K562 (cell line): Measurements from ENCODE around the gene ECHDC3. TPM values are rescaled to one million over a fixed set of nuclear protein-coding genes. Genes with fewer than 3 reads are reported as not detected.
A peak's percentile ranks its signal among the peaks of the same experiment; 100 is the strongest.

Source experiments
- ATF1 ChIP-seq, 2 experiments: fragments of 450-650 bp in 1 of 2; IDR thresholded peaks; 2 replicates each; pipeline ENCODE4 v1.6.1; 2016; ENCODE audit warnings: missing compliant biosample characterization in 1 of 2, missing genetic modification characterization in 1 of 2
- GABPB1 ChIP-seq: sonication (generic); formaldehyde crosslinking; IDR thresholded peaks from 2 replicates; pipeline ENCODE4 v1.8.0; 2022; ENCODE audit warnings: mild to moderate bottlenecking, missing genetic modification reagents
- HNRNPL ChIP-seq: fragments of 200-400 bp; formaldehyde crosslinking; IDR thresholded peaks from 2 replicates; pipeline ENCODE4 v1.6.1; 2017; ENCODE audit warnings: low read depth, mild to moderate bottlenecking, low read length
- L3MBTL2 ChIP-seq: fragments of 450-650 bp; IDR thresholded peaks from 2 replicates; pipeline ENCODE4 v1.6.1; 2016; ENCODE audit warnings: mild to moderate bottlenecking, moderate library complexity
- PRMT5 ChIP-seq: sonication (generic); formaldehyde crosslinking; IDR thresholded peaks from 2 replicates; pipeline ENCODE4 v1.5.0; 2020; ENCODE audit warnings: missing genetic modification reagents
- TRIM28 ChIP-seq: fragments of 450-650 bp; IDR thresholded peaks from 2 replicates; pipeline ENCODE4 v1.6.1; 2017
- ZBTB1 ChIP-seq: sonication (generic); formaldehyde crosslinking; IDR thresholded peaks from 2 replicates; pipeline ENCODE4 v1.8.1; 2023; ENCODE audit warnings: missing genetic modification reagents, low read depth, mild to moderate bottlenecking, borderline replicate concordance
- ZC3H4 ChIP-seq: sonication (generic); formaldehyde crosslinking; IDR thresholded peaks from 2 replicates; pipeline ENCODE4 v1.9.0; 2021; ENCODE audit warnings: missing genetic modification reagents, borderline replicate concordance
- ZNF282 ChIP-seq: sonication (generic); formaldehyde crosslinking; IDR thresholded peaks from 2 replicates; pipeline ENCODE4 v1.8.1; 2023; ENCODE audit warnings: missing genetic modification reagents
- polyA plus RNA-seq, 8 experiments: library from polyadenylated mRNA; depleted of rRNA in 4 of 8; stranded (reverse) in 5 of 8; unstranded in 3 of 8; fragments of >200 nt; fragmentation: Nextera tagmentation in 2 of 8; fragmentation: Illumina TruSeq in 1 of 8; extraction: Ambion mirVana in 2 of 8; extraction: Trizol in 1 of 8; gene quantifications; 2 replicates each; pipeline versions ENCODE4 v1.2.1 to v1.2.3, GENCODE V29; 2011 to 2014; ENCODE audit warnings: inconsistent platforms in 1 of 8, missing spikeins in 1 of 8
- total RNA-seq, 7 experiments: library from RNA; depleted of rRNA in 6 of 7; stranded (reverse); fragments of >200 nt in 6 of 7; fragmentation: Illumina TruSeq in 2 of 7; extraction: Trizol in 2 of 7; gene quantifications; 2 replicates each; pipeline versions ENCODE4 v1.2.1 to v1.2.3, GENCODE V29; 2011 to 2021; ENCODE audit warnings: low replicate concordance in 1 of 7
- TF ChIP-seq, protein P1 (sequence below): sonication (generic); formaldehyde crosslinking; IDR thresholded peaks from 2 replicates; pipeline ENCODE4 v1.8.1; 2023; ENCODE audit warnings: mild to moderate bottlenecking, missing genetic modification reagents, moderate library complexity
- TF ChIP-seq, protein P2 (sequence below), 3 experiments: fragments of 200-800 bp in 1 of 3; fragments of 250-450 bp in 1 of 3; fragments of 450-650 bp in 1 of 3; sonication (Bioruptor Pico) in 1 of 3; sonication (Bioruptor generic) in 1 of 3; formaldehyde crosslinking in 1 of 3; IDR thresholded peaks; 2 replicates each; pipeline versions ENCODE4 v1.6.1 to v1.8.0; 2016 to 2022; ENCODE audit warnings: mild to moderate bottlenecking in 2 of 3, missing genetic modification characterization in 2 of 3, missing compliant biosample characterization in 1 of 3, moderate library complexity in 1 of 3
- TF ChIP-seq, protein P3 (sequence below): sonication (generic); formaldehyde crosslinking; IDR thresholded peaks from 2 replicates; pipeline ENCODE4 v1.8.0; 2023; ENCODE audit warnings: mild to moderate bottlenecking, missing genetic modification reagents

Gene ECHDC3
- total and polyA plus RNA-seq, 9 of the 15 experiments (the other 6 are each of a cell fraction or from before 2014, with no cell fraction given) = 0.53 to 21.9 (median 15.7) TPM

DNA sequence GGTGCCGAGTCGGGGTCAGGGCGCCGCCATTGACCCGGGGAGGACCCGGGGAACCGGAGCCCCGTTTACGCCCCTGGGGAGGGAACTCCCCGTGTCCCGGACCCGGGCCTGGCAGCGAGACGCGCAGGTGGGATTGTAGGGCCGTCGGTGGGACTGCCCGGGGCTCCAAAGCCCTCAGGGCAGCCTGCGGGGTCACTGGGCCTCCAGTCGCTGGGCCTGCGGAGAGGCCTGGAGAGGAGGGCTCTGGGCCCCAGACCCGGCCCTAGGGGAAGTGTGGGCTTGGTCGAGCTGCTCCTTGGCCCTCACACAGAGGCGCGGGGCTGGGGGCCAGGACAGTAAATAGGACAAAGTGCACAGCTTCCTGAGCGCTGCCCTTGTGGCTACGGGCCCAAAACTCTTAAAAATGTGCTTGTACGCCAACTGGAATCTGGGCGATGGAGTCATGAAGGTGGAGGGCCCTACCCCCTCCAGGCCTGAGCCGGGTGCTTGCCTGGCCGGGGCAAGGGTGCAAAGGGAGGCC lies 657 bp downstream of the ECHDC3 start (continued):
- 0 out of 2 replicates have a peak, but pooled peaks have one; percentile 49 for TF ChIP-seq PRMT5 (CRISPR knock-in tag)
- TF ChIP-seq, protein P1, sequence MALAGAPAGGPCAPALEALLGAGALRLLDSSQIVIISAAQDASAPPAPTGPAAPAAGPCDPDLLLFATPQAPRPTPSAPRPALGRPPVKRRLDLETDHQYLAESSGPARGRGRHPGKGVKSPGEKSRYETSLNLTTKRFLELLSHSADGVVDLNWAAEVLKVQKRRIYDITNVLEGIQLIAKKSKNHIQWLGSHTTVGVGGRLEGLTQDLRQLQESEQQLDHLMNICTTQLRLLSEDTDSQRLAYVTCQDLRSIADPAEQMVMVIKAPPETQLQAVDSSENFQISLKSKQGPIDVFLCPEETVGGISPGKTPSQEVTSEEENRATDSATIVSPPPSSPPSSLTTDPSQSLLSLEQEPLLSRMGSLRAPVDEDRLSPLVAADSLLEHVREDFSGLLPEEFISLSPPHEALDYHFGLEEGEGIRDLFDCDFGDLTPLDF (CRISPR knock-in tag) = 0 out of 2 replicates have a peak, but pooled peaks have one; percentile 32
- TF ChIP-seq, protein P2, sequence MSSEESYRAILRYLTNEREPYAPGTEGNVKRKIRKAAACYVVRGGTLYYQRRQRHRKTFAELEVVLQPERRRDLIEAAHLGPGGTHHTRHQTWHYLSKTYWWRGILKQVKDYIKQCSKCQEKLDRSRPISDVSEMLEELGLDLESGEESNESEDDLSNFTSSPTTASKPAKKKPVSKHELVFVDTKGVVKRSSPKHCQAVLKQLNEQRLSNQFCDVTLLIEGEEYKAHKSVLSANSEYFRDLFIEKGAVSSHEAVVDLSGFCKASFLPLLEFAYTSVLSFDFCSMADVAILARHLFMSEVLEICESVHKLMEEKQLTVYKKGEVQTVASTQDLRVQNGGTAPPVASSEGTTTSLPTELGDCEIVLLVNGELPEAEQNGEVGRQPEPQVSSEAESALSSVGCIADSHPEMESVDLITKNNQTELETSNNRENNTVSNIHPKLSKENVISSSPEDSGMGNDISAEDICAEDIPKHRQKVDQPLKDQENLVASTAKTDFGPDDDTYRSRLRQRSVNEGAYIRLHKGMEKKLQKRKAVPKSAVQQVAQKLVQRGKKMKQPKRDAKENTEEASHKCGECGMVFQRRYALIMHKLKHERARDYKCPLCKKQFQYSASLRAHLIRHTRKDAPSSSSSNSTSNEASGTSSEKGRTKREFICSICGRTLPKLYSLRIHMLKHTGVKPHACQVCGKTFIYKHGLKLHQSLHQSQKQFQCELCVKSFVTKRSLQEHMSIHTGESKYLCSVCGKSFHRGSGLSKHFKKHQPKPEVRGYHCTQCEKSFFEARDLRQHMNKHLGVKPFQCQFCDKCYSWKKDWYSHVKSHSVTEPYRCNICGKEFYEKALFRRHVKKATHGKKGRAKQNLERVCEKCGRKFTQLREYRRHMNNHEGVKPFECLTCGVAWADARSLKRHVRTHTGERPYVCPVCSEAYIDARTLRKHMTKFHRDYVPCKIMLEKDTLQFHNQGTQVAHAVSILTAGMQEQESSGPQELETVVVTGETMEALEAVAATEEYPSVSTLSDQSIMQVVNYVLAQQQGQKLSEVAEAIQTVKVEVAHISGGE (CRISPR knock-in tag; IDR thresholded peaks at IDR 0.05) = no peak
- TF ChIP-seq ZC3H4 (CRISPR knock-in tag) = peak; percentile 84; the same call in 1 of the 2 replicates
- 0 out of 2 replicates have a peak, but pooled peaks have one; percentile 13 for TF ChIP-seq ZNF282 (CRISPR knock-in tag)
- TF ChIP-seq, protein P3, sequence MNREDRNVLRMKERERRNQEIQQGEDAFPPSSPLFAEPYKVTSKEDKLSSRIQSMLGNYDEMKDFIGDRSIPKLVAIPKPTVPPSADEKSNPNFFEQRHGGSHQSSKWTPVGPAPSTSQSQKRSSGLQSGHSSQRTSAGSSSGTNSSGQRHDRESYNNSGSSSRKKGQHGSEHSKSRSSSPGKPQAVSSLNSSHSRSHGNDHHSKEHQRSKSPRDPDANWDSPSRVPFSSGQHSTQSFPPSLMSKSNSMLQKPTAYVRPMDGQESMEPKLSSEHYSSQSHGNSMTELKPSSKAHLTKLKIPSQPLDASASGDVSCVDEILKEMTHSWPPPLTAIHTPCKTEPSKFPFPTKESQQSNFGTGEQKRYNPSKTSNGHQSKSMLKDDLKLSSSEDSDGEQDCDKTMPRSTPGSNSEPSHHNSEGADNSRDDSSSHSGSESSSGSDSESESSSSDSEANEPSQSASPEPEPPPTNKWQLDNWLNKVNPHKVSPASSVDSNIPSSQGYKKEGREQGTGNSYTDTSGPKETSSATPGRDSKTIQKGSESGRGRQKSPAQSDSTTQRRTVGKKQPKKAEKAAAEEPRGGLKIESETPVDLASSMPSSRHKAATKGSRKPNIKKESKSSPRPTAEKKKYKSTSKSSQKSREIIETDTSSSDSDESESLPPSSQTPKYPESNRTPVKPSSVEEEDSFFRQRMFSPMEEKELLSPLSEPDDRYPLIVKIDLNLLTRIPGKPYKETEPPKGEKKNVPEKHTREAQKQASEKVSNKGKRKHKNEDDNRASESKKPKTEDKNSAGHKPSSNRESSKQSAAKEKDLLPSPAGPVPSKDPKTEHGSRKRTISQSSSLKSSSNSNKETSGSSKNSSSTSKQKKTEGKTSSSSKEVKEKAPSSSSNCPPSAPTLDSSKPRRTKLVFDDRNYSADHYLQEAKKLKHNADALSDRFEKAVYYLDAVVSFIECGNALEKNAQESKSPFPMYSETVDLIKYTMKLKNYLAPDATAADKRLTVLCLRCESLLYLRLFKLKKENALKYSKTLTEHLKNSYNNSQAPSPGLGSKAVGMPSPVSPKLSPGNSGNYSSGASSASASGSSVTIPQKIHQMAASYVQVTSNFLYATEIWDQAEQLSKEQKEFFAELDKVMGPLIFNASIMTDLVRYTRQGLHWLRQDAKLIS (CRISPR knock-in tag) = 0 out of 2 replicates have a peak, but pooled peaks have one; percentile 64
- no peak for TF ChIP-seq ATF1 (CRISPR knock-in tag; IDR thresholded peaks at IDR 0.05)
- 0 out of 2 replicates have a peak, but pooled peaks have one; percentile 1 for TF ChIP-seq ATF1 (tag; IDR thresholded peaks at IDR 0.05)
- peak; percentile 15; the same call in 1 of the 2 replicates for TF ChIP-seq GABPB1 (CRISPR knock-in tag)
- TF ChIP-seq L3MBTL2 = peak; percentile 37
- TF ChIP-seq TRIM28 = no peak
- no peak for TF ChIP-seq HNRNPL
- peak; percentile 54; the same call in 1 of the 2 replicates for TF ChIP-seq ZBTB1 (CRISPR knock-in tag)
